NCI-H510A treated with DMSO at 0.1 percent for 48 hours (cell line): Measurements from ENCODE around the gene DERL3.

ENCODE experiments used
- DNase-seq: peaks from one replicate; lab custom pipeline; 2025; lab: John Stamatoyannopoulos, UW

The DERL3 gene

DNA sequence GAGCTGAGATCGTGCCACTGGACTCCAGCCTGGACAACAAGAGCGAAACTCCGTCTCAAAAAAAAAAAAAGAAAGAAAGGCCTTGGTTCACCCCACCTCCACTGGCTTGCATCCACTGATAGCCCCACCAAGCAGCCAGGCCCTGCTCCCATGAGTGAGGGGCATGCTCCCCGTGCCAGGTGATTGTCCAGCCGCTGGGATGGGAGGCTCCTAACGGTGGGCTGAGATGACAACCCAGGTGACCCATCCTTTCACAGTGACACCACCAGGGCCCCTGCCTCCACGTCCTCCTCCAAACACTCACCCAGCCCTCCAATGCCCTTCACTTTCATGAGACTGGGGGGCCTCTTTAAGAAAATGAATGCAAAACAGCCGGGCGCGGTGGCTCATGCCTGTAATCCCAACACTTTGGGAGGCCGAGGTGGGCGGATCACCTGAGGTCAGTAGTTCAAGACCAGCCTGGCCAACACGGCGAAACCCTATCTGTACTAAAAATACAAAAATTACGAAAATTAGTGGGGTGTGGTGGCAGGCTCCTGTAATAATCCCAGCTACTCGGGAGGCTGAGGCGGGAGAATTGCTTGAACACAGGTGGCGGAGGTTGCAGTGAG is 8.6 kb upstream of the DERL3 start:
- no peak for DNase-seq

- DNase-seq, result no peak
These were observed 7.3 kb upstream of the DERL3 start for GRCh38 chr22:23846081-23846469.

DNA sequence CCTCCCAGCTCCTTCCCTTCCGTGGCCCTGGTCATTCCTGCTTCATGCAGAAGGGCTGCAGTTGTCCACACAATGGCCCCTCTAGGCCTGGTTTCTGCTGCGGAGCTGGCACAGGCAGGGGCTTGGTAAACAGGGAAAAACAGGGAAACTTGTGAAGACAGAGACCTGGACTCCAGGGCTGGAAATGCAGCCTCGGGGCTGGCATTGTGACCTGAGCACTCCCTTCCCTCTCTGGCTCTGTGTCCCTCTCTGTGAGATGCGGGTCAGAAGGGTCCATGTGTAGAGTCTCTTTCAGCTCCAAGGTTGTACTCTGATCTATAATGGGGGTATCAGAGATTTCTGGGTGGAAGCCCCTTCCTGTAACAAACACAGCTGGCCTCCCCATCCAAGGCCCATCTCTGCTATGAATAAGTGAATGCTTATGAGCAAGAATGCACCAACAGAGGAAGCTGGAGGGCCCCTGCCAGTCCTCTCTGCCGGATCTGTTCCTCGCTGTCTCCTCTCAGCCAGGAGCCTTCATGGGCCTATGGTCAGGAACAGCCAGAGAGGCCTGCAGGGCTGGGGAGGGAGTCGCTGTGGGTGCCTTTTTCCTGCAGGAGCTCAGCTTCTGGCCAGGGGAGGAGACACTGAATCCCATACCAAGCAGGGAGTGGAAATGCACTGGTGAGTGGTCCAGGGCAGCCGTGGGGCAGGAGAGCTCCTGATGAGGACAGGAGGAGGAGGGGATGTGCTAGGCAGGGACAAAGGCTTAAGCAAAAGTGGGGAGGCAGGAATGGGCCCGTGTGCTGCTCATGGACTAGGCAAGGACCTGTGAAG is 6.7 kb upstream of the DERL3 start:
- DNase-seq, result no peak

- DNase-seq, result no peak
These were observed 6.0 kb upstream of the DERL3 start for GRCh38 chr22:23844739-23845202.

GRCh38 chr22:23842599-23842998 is 3.8 kb upstream of the DERL3 start:
- no peak for DNase-seq

DNA sequence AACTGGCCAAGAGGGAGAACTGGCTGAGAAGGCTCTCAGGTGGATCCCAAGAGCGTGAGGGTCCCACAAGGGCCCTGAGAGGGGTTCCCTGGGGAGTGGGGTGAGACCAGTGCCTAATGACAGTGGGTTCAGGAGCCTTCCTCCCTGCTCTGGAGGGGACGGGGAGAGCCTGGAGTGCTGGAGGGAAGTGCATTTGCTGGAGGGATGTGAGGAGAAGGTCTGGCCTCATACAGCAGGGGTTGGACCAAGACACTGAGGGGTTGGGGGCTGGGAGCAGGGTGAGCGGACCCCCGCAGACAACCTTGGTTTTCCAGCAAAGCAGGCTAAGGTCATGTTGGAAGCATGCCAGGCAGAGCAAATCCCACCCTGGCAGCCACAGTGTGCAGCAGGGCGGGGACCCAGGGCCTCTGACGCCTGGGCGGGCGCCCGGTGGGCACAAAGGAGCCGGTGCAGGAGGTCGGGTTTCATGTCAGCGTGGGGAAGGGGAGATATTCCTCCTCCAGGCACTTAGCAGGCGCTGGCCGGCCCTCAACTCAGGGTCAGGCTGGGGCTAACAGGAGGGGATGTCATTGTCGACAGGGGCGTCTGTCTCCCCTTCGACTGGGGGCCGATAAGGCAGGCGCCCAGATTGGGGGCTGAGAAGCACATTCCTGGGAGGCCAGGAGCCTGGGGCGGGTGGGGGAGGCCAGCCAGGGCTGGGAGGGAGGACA is 3.1 kb upstream of the DERL3 start:
- DNase-seq, result no peak

DNA sequence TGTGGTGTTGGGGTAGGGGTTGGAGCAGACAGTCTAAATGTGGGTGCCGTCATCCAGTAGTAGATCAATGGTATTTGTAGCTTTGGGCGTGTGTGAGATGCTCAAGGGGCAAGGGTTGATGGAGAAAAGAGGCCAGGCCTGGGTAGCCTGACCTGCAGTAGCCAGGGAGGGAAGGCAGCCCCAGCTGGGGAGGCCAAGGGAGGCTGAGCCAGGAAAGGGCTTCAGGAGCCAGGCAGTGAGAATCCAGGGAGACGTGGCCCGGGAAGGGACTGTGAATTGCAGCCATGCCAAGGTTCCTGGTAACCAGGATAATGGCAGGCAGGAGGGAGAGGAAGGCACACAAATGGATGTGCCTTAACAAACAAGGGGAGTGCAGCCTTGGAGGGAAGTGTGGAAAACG is 2.5 kb upstream of the DERL3 start:
- no peak for DNase-seq

- DNase-seq, result no peak
These were observed 1.2 kb upstream of the DERL3 start for GRCh38 chr22:23840026-23840425.

GRCh38 chr22:23837911-23838680 is 710 bp downstream of the DERL3 start:
- no peak for DNase-seq

- no peak for DNase-seq
These were observed 1.3 kb downstream of the DERL3 start for GRCh38 chr22:23837496-23837859.

DNA sequence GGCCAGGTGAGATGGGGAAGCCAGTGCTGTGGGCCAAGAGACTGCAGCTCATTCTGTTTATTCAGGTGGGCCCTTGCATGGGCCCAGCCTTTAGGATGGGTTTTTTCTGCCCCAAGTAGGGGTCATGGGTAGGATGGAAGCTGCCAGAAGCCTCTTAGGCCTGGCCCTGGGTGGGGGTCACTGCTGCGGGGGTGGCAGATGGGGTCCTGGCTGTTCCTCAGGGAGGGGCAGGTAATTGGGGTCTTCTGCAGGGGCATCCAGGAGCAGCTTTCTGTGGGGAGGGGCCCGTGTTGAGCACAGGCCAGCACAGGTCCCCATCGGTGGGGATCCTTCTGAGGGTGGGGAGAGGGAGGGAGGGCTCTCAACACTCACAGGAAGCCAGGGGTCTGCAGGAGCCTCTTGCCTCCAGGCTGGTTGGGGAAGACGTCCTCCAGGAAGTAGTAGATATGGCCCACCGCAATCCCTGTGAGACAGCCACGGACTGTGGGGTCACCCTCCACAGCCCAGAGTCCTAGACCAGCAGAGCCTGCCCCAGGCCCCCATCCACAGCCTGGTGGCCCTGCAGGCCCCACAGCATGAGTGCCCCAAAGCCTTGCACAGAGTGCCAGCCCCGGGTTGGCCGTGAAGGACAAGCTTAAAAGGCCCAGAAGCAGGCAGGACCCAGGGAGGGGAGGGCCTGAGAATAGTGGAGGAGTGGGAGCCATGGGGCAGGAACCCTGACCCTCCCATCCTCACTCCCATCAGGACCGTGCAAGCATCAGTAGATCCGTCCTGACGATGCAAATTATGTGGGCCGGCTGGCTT is 1.9 kb downstream of the DERL3 start:
- DNase-seq, result no peak

DNA sequence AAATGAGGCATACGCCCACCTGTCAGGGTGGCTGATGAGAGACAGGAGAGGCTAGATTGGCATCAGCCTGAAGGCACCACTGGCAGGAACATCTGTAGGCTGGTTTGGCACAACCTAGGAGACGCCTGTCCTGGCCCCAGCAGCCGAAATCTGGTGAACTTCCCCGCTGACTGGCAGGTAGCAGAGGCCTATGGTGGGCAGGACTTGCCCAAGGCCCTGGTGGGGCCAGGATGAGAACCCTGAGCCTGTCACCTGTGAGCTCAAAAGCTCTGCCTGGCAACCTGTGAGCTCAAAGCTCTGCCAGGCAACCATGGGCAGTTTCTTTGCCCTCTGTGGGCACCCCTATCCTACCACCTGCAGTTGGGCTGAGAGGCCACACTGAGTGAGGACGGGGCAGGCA is 2.5 kb downstream of the DERL3 start:
- no peak for DNase-seq

GRCh38 chr22:23835484-23836144 is 3.2 kb downstream of the DERL3 start:
- no peak for DNase-seq

GRCh38 chr22:23834793-23835483 is 3.9 kb downstream of the DERL3 start:
- DNase-seq, result no peak

DNA sequence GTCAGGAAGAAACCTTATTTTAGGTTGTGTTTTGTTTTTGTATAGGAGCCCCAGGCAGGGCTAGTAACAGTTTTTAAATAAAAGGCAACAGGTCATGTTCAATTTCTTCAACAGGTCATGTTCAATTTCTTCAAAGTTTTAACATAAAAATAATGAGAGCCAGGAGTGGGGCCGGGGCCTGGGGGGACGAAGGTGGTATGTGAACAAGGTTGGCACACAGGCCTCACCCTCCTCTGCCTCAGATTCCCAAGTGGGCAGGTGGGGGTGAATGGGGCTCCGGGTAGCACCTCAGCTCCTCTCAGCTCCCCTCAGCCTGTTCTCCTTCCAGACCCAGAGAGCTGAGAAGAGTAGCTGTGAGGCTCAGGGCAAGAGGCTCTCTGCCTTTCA is 4.4 kb downstream of the DERL3 start:
- DNase-seq, result no peak

DNA sequence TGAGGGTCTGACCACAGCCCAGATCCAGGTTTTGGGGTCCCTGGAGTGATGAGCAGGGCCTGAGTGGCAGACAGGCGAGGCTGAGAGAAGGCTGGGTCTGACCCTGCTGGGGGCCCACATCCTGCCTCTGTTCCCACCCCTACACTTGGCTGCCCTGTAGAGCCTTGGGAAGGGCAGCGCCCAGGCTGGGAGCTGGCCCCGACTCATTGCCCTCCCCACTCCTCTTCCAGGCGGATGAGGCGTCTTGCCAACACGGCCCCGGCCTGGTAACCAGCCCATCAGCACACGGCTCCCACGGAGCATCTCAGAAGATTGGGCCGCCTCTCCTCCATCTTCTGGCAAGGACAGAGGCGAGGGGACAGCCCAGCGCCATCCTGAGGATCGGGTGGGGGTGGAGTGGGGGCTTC is 4.9 kb downstream of the DERL3 start:
- no peak for DNase-seq

GRCh38 chr22:23833017-23833751 is 5.6 kb downstream of the DERL3 start:
- DNase-seq, result no peak

DNA sequence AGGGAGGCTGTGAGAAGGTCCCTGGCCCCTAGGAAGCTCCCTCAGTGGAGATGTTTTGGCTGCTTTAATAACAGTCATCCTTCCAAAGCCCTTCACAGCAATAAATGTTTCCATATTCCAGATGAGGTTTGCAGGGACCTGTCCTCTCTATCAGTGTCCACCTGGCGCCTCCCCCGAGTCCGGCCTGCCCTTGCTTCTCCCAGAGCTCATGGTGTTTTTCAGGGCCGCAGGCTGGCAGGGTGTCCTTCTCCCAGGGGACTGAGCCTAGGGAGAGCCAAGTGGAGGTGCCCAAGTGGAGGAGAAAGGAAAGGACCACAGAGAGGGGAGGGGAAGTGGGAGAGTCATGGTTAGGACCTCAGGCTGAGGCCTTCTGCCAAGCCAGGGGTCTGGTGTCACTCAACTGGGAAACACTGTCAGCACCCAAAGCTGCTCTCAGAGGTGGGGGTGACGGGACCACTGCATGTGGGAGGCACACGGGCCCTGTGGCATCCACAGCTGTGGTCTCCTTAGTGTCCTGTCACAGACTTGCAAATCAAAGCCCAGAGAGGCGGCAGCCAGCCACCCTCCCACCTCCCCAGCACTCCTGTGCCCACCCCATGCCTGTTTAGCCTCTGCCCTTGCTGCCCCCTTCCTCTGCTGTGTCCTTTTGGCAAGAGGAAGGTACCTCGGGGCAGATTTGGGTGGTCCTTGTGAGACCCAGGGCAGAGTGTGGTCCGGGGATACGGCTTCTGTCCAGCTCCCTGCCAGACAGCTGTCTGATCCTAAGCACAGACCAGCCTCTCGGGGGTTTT is 6.4 kb downstream of the DERL3 start:
- DNase-seq, result no peak

DNA sequence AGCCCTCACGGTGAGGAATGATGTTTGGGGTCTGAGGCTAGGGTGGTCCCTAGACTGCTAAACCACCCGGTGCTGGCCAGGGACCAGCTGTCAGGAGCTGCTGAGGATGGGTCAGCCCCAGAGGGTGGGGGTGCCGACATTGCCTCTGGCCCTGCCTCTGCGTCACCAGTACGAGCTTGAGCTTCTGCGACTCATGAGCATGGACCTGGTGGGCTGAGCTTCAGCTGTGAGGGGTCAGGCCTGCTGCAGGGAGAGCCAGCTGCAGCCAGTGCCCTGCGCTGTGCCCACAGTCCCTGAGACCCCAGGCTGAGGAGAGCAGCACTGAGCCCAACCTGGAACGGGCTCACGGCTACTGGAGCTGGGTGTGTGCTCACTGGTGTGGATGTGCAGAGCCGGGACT is 7.0 kb downstream of the DERL3 start:
- DNase-seq, result no peak
